ENCODE measurements around the gene VWA8.

The VWA8 gene

GRCh38 chr13:41740479-41740878 is 220.4 kb downstream of the VWA8 start:
- TF ChIP-seq POLR2A (IDR thresholded peaks at IDR 0.05; ENCODE audit: extremely low read depth, insufficient read length) (no peak), MYC (IDR thresholded peaks at IDR 0.05; ENCODE audit: low read depth, low read length) (no peak), MAX (IDR thresholded peaks at IDR 0.05; ENCODE audit: low read depth, low read length) (no peak), CTCF (IDR thresholded peaks at IDR 0.05; ENCODE audit: low read depth, low read length) (no peak)
- no peak for DNase-seq (ENCODE audit: low read depth)
- no peak overlapping the region for H3K4me3 ChIP-seq (ENCODE audit: low read depth, low read length)

- no peak overlapping the region for H3K4me3 ChIP-seq (ENCODE audit: low read depth, low read length)
- no peak for DNase-seq (ENCODE audit: low read depth)
- TF ChIP-seq MAX (IDR thresholded peaks at IDR 0.05; ENCODE audit: low read depth, low read length), result no peak
- TF ChIP-seq MYC (IDR thresholded peaks at IDR 0.05; ENCODE audit: low read depth, low read length), result no peak
- no peak for TF ChIP-seq CTCF (IDR thresholded peaks at IDR 0.05; ENCODE audit: low read depth, low read length)
- TF ChIP-seq POLR2A (IDR thresholded peaks at IDR 0.05; ENCODE audit: extremely low read depth, insufficient read length), result no peak
These were observed 238.0 kb downstream of the VWA8 start for GRCh38 chr13:41722684-41723535.

GRCh38 chr13:41720839-41721561 is 239.9 kb downstream of the VWA8 start:
- TF ChIP-seq MYC (IDR thresholded peaks at IDR 0.05; ENCODE audit: low read depth, low read length) (no peak), CTCF (IDR thresholded peaks at IDR 0.05; ENCODE audit: low read depth, low read length) (no peak), MAX (IDR thresholded peaks at IDR 0.05; ENCODE audit: low read depth, low read length) (no peak), POLR2A (IDR thresholded peaks at IDR 0.05; ENCODE audit: extremely low read depth, insufficient read length) (no peak)
- DNase-seq (ENCODE audit: low read depth), result no peak
- no peak overlapping the region for H3K4me3 ChIP-seq (ENCODE audit: low read depth, low read length)

GRCh38 chr13:41716236-41716635 is 244.7 kb downstream of the VWA8 start:
- no peak for TF ChIP-seq CTCF (IDR thresholded peaks at IDR 0.05; ENCODE audit: low read depth, low read length)
- no peak for TF ChIP-seq POLR2A (IDR thresholded peaks at IDR 0.05; ENCODE audit: extremely low read depth, insufficient read length)
- no peak for TF ChIP-seq MAX (IDR thresholded peaks at IDR 0.05; ENCODE audit: low read depth, low read length)
- TF ChIP-seq MYC (IDR thresholded peaks at IDR 0.05; ENCODE audit: low read depth, low read length), result no peak
- H3K4me3 ChIP-seq (ENCODE audit: low read depth, low read length), result no peak overlapping the region
- DNase-seq (ENCODE audit: low read depth), result no peak

GRCh38 chr13:41713405-41713804 is 247.5 kb downstream of the VWA8 start:
- no peak for DNase-seq (ENCODE audit: low read depth)
- TF ChIP-seq POLR2A (IDR thresholded peaks at IDR 0.05; ENCODE audit: extremely low read depth, insufficient read length), result no peak
- no peak for TF ChIP-seq MYC (IDR thresholded peaks at IDR 0.05; ENCODE audit: low read depth, low read length)
- TF ChIP-seq MAX (IDR thresholded peaks at IDR 0.05; ENCODE audit: low read depth, low read length), result no peak
- no peak for TF ChIP-seq CTCF (IDR thresholded peaks at IDR 0.05; ENCODE audit: low read depth, low read length)
- no peak overlapping the region for H3K4me3 ChIP-seq (ENCODE audit: low read depth, low read length)

Measured in NB4 (cell line).